Brain microvascular endothelial cell (primary cell): Measurements from ENCODE around the gene UMOD.

ENCODE experiments used
- DNase-seq: peaks from one replicate; pipeline ENCODE4 v3.0.0-alpha.2; 2020
- H3K27ac ChIP-seq: fragments of 250-450 bp; sonication (Bioruptor Pico); 2 replicates; pipeline ENCODE4 v1.5.1; 2020; ENCODE audit warnings: mild to moderate bottlenecking, moderate library complexity
- H3K27me3 ChIP-seq: fragments of 250-450 bp; sonication (Bioruptor Pico); replicated peaks from 2 replicates; pipeline ENCODE4 v1.5.1; 2020; ENCODE audit warnings: mild to moderate bottlenecking
- H3K36me3 ChIP-seq: fragments of 250-450 bp; sonication (Bioruptor Pico); replicated peaks from 2 replicates; pipeline ENCODE4 v1.5.1; 2020; ENCODE audit warnings: mild to moderate bottlenecking
- H3K4me3 ChIP-seq: 2 replicates; pipeline ENCODE4 v1.5.1; 2011; ENCODE audit warnings: low read depth, mild to moderate bottlenecking, control low read depth, low read length, moderate library complexity
- in situ Hi-C: cut with HindIII; loops from 2 replicates; pipeline ENCODE4 v1.10.0; 2017; ENCODE audit warnings: low sequenced_read_pairs, low pct_ligation_motif_present
- TF ChIP-seq, protein P1 (sequence below): IDR thresholded peaks from 2 replicates; pipeline ENCODE4 v1.5.1; 2011; ENCODE audit warnings: low read depth, mild to moderate bottlenecking, moderate library complexity, low read length, control low read depth, inconsistent platforms; ENCODE audit errors: missing control alignments

Gene UMOD

DNA sequence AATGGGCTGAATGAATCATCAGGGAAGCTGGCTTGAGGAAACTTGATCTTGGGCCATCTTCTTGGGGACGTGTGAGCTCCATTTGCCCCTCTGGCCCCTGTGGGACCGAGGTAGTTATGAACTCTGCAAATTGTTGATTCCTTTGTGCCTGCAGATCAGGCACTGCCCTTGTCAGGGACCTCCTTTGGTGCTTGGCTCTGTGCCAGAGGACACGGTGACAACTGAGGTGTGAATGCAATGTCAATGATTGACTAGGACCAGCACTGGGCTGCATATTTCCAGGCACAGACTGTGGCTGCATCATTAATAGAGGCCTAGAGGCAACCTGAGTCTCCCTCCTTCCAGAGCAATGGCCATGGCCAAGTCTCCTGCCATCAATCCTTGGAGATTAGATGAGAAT is 28.3 kb upstream of the UMOD start:
- in situ Hi-C loops, result loop anchor here (25.0 kb wide), 1 partner anchor 468 kb away; no protein-coding TSS in a partner anchor
- H3K4me3 ChIP-seq, result no peak overlapping the region
- H3K27me3 ChIP-seq, result no peaks in the 10 kb centered on the region
- no peak for DNase-seq
- H3K36me3 ChIP-seq, result no peaks in the 10 kb centered on the region
- TF ChIP-seq, protein P1, sequence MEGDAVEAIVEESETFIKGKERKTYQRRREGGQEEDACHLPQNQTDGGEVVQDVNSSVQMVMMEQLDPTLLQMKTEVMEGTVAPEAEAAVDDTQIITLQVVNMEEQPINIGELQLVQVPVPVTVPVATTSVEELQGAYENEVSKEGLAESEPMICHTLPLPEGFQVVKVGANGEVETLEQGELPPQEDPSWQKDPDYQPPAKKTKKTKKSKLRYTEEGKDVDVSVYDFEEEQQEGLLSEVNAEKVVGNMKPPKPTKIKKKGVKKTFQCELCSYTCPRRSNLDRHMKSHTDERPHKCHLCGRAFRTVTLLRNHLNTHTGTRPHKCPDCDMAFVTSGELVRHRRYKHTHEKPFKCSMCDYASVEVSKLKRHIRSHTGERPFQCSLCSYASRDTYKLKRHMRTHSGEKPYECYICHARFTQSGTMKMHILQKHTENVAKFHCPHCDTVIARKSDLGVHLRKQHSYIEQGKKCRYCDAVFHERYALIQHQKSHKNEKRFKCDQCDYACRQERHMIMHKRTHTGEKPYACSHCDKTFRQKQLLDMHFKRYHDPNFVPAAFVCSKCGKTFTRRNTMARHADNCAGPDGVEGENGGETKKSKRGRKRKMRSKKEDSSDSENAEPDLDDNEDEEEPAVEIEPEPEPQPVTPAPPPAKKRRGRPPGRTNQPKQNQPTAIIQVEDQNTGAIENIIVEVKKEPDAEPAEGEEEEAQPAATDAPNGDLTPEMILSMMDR, result no peak
- no peak overlapping the region for H3K27ac ChIP-seq

DNA sequence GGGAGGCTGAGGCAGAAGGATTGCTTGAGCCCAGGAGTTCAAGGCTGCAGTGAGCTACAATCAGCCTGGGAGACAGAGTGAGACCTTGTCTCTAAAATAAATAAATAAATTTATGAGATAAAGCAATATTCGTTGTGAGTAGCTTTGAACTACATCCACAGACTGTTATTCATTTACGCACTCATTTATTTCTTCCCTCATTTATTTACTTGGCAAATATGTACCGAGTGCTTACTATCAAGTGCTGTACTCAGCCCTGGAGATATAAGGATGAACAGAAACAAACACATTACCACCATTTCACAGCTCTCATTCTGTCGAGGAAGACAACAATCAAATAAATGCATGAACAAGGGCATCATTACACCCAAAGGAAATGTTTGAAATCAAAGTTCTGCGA is 24.7 kb upstream of the UMOD start:
- Histone ChIP-seq H3K4me3 (no peak overlapping the region), H3K36me3 (no peaks in the 10 kb centered on the region), H3K27ac (no peak overlapping the region), H3K27me3 (no peaks in the 10 kb centered on the region)
- in situ Hi-C loops, result loop anchor here (25.0 kb wide), 1 partner anchor 465 kb away; no protein-coding TSS in a partner anchor
- TF ChIP-seq, protein P1, result no peak
- DNase-seq, result no peak

DNA sequence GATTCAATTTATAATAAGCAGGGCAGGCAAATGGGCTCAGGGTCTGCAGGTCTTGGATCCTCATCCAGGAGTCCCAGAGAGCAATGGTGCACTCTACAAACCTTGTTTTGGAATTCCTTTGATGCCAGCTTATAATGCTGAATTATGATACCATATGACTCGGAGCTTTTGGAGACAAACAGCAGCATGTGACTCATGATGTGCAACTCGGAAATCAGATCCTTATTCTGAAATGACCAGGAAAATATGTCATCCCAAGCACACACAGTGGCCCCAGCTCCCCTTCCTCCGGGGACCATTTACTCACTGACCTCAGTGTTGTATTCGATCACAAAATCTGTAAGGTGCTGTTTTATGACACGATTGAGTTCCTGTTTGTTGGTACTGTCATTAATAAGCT is 20.2 kb upstream of the UMOD start:
- TF ChIP-seq, protein P1, result no peak
- no peaks in the 10 kb centered on the region for H3K27me3 ChIP-seq
- in situ Hi-C loops, result no loop called here
- no peak overlapping the region for H3K27ac ChIP-seq
- H3K36me3 ChIP-seq, result no peaks in the 10 kb centered on the region
- no peak overlapping the region for H3K4me3 ChIP-seq
- DNase-seq, result no peak

DNA sequence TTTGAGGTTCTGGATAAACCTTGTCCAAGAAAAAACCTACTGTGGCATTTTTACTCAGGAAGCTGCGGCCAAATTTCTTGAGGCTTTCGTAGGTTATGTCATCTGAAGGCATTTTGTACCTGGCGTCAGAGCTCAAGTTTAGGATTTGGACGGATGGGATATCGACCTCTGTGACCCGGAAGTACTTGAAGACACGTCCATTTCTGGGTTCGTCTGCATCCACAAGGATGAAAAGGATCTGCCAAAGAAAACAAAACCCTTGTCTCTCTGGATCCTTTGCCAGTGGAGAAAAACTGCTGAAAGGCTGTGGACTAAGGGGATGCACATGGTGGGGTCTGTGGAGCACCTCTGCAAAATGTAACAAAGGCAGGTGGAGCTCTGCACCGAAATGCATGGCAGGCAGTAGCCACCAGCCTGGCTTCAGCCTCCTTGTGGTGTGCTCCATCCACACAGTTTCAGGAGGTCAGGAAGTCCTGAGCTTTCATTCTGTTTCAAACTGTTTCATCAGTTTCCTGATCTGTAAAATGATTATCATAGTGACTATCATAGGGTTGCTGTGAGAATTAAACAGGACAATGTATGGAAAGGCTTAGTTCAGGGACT is 17.0 kb upstream of the UMOD start:
- Histone ChIP-seq H3K27me3 (no peaks in the 10 kb centered on the region), H3K36me3 (no peaks in the 10 kb centered on the region), H3K4me3 (no peak overlapping the region), H3K27ac (no peak overlapping the region)
- in situ Hi-C loops, result no loop called here
- TF ChIP-seq, protein P1, result no peak
- DNase-seq, result no peak

DNA sequence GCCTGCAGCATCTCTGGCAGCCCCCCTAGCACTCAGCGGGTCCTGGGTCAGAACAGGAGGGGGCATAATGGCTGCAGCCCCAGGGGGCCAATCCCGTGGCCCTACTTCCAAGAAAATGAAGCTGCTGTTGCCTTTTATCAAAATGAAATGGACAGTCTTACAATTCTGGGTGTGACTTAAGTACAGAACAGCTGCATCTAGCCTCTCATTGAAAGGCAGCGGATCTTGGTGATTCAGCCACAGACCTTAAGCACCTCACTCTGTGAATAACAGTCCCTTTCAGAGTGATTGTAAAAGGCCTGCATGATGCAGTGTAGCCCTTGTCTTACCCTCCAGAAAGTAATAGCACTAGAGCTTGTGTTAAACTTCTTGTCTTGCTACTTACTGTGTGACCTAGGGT is 11.5 kb upstream of the UMOD start:
- TF ChIP-seq, protein P1, result no peak
- no peaks in the 10 kb centered on the region for H3K27me3 ChIP-seq
- no peak for DNase-seq
- no peaks in the 10 kb centered on the region for H3K36me3 ChIP-seq
- no peak overlapping the region for H3K4me3 ChIP-seq
- H3K27ac ChIP-seq, result no peak overlapping the region
- in situ Hi-C loops, result no loop called here

DNA sequence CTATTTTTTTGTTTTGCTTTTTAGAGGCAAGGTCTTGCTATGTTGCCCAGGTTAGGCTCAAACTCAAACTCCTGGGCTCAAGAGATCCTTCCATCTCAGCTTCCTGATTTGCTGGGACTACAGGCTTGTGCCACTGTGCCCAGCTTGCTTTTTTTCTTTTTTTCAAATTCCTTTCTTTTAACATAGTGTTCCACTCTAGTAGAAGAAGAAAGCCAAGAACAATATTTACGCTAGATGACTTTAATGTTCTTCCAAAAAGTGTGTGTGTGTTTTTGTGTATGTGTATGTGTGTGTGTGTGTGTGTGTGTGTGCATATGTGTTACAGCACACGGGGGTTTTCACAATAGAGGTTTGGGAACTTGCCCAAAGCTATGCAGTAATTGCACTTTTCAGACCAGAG is 10.7 kb upstream of the UMOD start:
- no peak overlapping the region for H3K4me3 ChIP-seq
- DNase-seq, result no peak
- in situ Hi-C loops, result no loop called here

More for the DNA sequence above, 10.7 kb upstream of the UMOD start:
- TF ChIP-seq, protein P1, result no peak
- no peak overlapping the region for H3K27ac ChIP-seq
- H3K36me3 ChIP-seq, result no peaks in the 10 kb centered on the region
- H3K27me3 ChIP-seq, result no peaks in the 10 kb centered on the region
